SK-N-SH (cell line): Measurements from ENCODE around the gene KCNJ10. TPM values are rescaled to one million over a fixed set of nuclear protein-coding genes. Genes with fewer than 3 reads are reported as not detected.

ENCODE experiments used
- CTCF ChIA-PET: fragments of 300-600, 350-600 bp; formaldehyde crosslinking; extraction: SDS; loops from one replicate; lab custom pipeline; 2021; lab: Yijun Ruan, JAX
- POLR2A ChIA-PET: fragments of 350-600 bp; sonication (Branson Sonifier 250); formaldehyde crosslinking; extraction: SDS; loops from one replicate; lab custom pipeline; 2020; ENCODE audit warnings: antibody characterized with exemption, inconsistent platforms; lab: Yijun Ruan, JAX
- DNase-seq: peaks from one replicate; pipeline ENCODE4 v3.0.0; 2012
- H2AFZ ChIP-seq: fragments of 200-600 bp; sonication (generic); 2 replicates; pipeline ENCODE4 v1.8.1; 2016; ENCODE audit warnings: antibody characterized with exemption, mild to moderate bottlenecking, low read depth
- H3F3A ChIP-seq: fragments of 200-600 bp; sonication (generic); replicated peaks from 2 replicates; pipeline ENCODE3; 2016; ENCODE audit warnings: antibody characterized with exemption, mild to moderate bottlenecking; ENCODE audit not compliant: insufficient read depth
- H3K27ac ChIP-seq, 2 experiments: fragments of 200-500 bp in 1 of 2; fragments of 200-600 bp in 1 of 2; sonication (Bioruptor generic) in 1 of 2; sonication (generic), shearing (Covaris generic) in 1 of 2; 2 replicates each; pipeline versions ENCODE4 v1.5.1 to v1.6.1; 2014 to 2016; ENCODE audit warnings: low read depth in 2 of 2, inconsistent platforms in 1 of 2, low read length in 1 of 2, mild to moderate bottlenecking in 1 of 2, mixed read lengths in 1 of 2
- H3K27me3 ChIP-seq: fragments of 200-600 bp; sonication (generic), shearing (Covaris generic); 2 replicates; pipeline ENCODE4 v1.6.1; 2016; ENCODE audit warnings: mixed run types; ENCODE audit not compliant: insufficient read depth
- H3K36me3 ChIP-seq, 2 experiments: fragments of 200-500 bp in 1 of 2; fragments of 200-600 bp in 1 of 2; sonication (Bioruptor generic) in 1 of 2; sonication (generic) in 1 of 2; replicated peaks in 1 of 2; 2 replicates each; pipeline versions ENCODE3 to v1.5.1; 2014 to 2016; ENCODE audit warnings: low read length in 1 of 2, mild to moderate bottlenecking in 1 of 2; ENCODE audit not compliant: insufficient read depth in 2 of 2, control insufficient read depth in 1 of 2
- H3K4me1 ChIP-seq, 2 experiments: fragments of 200-500 bp in 1 of 2; fragments of 200-600 bp in 1 of 2; sonication (Bioruptor generic) in 1 of 2; sonication (generic), shearing (Covaris generic) in 1 of 2; 2 replicates each; pipeline versions ENCODE4 v1.5.1 to v1.6.1; 2014 to 2016; ENCODE audit warnings: low read depth in 1 of 2, low read length in 1 of 2, mixed run types in 1 of 2; ENCODE audit not compliant: insufficient read depth in 2 of 2, control insufficient read depth in 1 of 2
- H3K4me2 ChIP-seq: fragments of 200-600 bp; sonication (generic), shearing (Covaris generic); 2 replicates; pipeline ENCODE4 v1.6.1; 2017; ENCODE audit warnings: mixed run types
- H3K4me3 ChIP-seq, 2 experiments: fragments of 200-500 bp in 1 of 2; fragments of 200-600 bp in 1 of 2; sonication (Bioruptor generic) in 1 of 2; sonication (generic), shearing (Covaris generic) in 1 of 2; 2 replicates each; pipeline versions ENCODE4 v1.5.1 to v1.8.1; 2014 to 2016; ENCODE audit warnings: low read depth in 2 of 2, inconsistent platforms in 1 of 2, low read length in 1 of 2, mild to moderate bottlenecking in 1 of 2, mixed read lengths in 1 of 2, moderate library complexity in 1 of 2
- H3K79me2 ChIP-seq: fragments of 200-600 bp; sonication (generic); 2 replicates; pipeline ENCODE4 v1.8.1; 2017; ENCODE audit warnings: mild to moderate bottlenecking; ENCODE audit not compliant: insufficient read depth
- H3K9ac ChIP-seq: fragments of 200-600 bp; sonication (generic); 2 replicates; pipeline ENCODE4 v1.6.1; 2017; ENCODE audit warnings: mixed run types
- H3K9me2 ChIP-seq: fragments of 200-600 bp; sonication (generic); 2 replicates; pipeline ENCODE4 v1.6.1; 2017; ENCODE audit warnings: mixed run types
- H3K9me3 ChIP-seq: fragments of 200-600 bp; sonication (generic); 2 replicates; pipeline ENCODE4 v1.6.1; 2017; ENCODE audit warnings: mixed run types, mild to moderate bottlenecking, moderate library complexity
- H4K20me1 ChIP-seq: fragments of 200-600 bp; sonication (generic); 2 replicates; pipeline ENCODE4 v1.6.1; 2017; ENCODE audit warnings: mild to moderate bottlenecking, mixed run types; ENCODE audit not compliant: insufficient read depth
- CTCF ChIP-seq: fragments of 200-600 bp; sonication (generic); IDR thresholded peaks from 2 replicates; pipeline ENCODE4 v1.6.1; 2017; ENCODE audit warnings: antibody characterized with exemption, mild to moderate bottlenecking, moderate library complexity
- FOSL2 ChIP-seq: IDR thresholded peaks from 2 replicates; pipeline ENCODE4 v1.4.0; 2012; ENCODE audit warnings: low read depth, mild to moderate bottlenecking, moderate library complexity, borderline replicate concordance
- FOXJ3 ChIP-seq: sonication (generic); formaldehyde crosslinking; IDR thresholded peaks from 2 replicates; pipeline ENCODE4 v1.5.1; 2020; ENCODE audit warnings: mild to moderate bottlenecking, missing genetic modification reagents
- RXRA ChIP-seq: IDR thresholded peaks from 2 replicates; pipeline ENCODE4 v1.4.0; 2012; ENCODE audit warnings: low read depth, mild to moderate bottlenecking, borderline replicate concordance
- SMC3 ChIP-seq: IDR thresholded peaks from 2 replicates; pipeline ENCODE4 v1.6.1; 2012; ENCODE audit warnings: low read depth, low read length, improper control_type of control experiment
- TEAD4 ChIP-seq: IDR thresholded peaks from 2 replicates; pipeline ENCODE4 v1.4.0; 2012; ENCODE audit warnings: mild to moderate bottlenecking, borderline replicate concordance; ENCODE audit not compliant: insufficient read depth
- USF2 ChIP-seq: fragments of 150-350 bp; IDR thresholded peaks from 2 replicates; pipeline ENCODE4 v1.6.1; 2017; ENCODE audit warnings: antibody characterized with exemption, low read length, low read depth, borderline replicate concordance
- WGBS: methylation state at CpG from one replicate; pipeline ENCODE4 v1.1.6; 2017; ENCODE audit warnings: low lambda C conversion rate; 5-methylcytosine and 5-hydroxymethylcytosine counted together
- polyA plus RNA-seq, 3 experiments: library from polyadenylated mRNA; depleted of rRNA; stranded (reverse); fragments of >200 nt; gene quantifications; 2 replicates each; pipeline ENCODE4 v1.2.3, GENCODE V29; 2012
- TF ChIP-seq, protein P1 (sequence below): IDR thresholded peaks from 2 replicates; pipeline ENCODE4 v1.4.0; 2012; ENCODE audit warnings: low read depth

Gene KCNJ10
- polyA plus RNA-seq, 1 of the 3 experiments (the other 2 are of a cell fraction): not detected

- no peaks in the 10 kb centered on the region for H3F3A ChIP-seq
- H2AFZ ChIP-seq: no peak overlapping the region
- H3K9me3 ChIP-seq: no peaks in the 10 kb centered on the region
- TF ChIP-seq FOXJ3 (CRISPR knock-in tag) (0 out of 2 replicates have a peak, but pooled peaks have one; percentile 27), CTCF (peak; percentile 64), USF2 (no peak), SMC3 (peak; percentile 10; the same call in 1 of the 2 replicates), TEAD4 (no peak), RXRA (no peak)
- TF ChIP-seq, protein P1, sequence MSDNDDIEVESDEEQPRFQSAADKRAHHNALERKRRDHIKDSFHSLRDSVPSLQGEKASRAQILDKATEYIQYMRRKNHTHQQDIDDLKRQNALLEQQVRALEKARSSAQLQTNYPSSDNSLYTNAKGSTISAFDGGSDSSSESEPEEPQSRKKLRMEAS: peak; percentile 53; the same call in 1 of the 2 replicates
- 39% methylated on average over 6 of the region's 6 CpGs for WGBS
- peaks cover 0 to 9% of the 10 kb centered on the region in 2 experiments; a peak in 1 of 4 replicates for H3K4me1 ChIP-seq
- H3K27me3 ChIP-seq: 0 out of 2 replicates have a peak, but pooled peaks cover 3% of the 10 kb centered on the region
- no peak overlapping the region for H3K4me2 ChIP-seq
- no peak overlapping the region for H3K4me3 ChIP-seq
- H3K36me3 ChIP-seq: no peaks in the 10 kb centered on the region
- POLR2A ChIA-PET: interaction anchor here (1.1 kb wide), 1 partner anchor 97 kb away, joined by 3 read pairs; no protein-coding TSS in a partner anchor
- H3K27ac ChIP-seq: no peak overlapping the region
- H4K20me1 ChIP-seq: no peaks in the 10 kb centered on the region
- no peak overlapping the region for H3K9ac ChIP-seq
- peak; percentile 63 for DNase-seq
- H3K79me2 ChIP-seq: no peaks in the 10 kb centered on the region
- H3K9me2 ChIP-seq: no peaks in the 10 kb centered on the region
- CTCF ChIA-PET: interaction anchor here (0.6 to 3.5 kb wide), 21 partner anchors 8 to 194 kb away, joined by 3 to 19 read pairs (median 4); partner anchors contain the start of genes IGSF8 and KCNJ9
Observed at GRCh38 chr1:160108888-160109662, 39.1 kb upstream of the KCNJ10 start.

DNA sequence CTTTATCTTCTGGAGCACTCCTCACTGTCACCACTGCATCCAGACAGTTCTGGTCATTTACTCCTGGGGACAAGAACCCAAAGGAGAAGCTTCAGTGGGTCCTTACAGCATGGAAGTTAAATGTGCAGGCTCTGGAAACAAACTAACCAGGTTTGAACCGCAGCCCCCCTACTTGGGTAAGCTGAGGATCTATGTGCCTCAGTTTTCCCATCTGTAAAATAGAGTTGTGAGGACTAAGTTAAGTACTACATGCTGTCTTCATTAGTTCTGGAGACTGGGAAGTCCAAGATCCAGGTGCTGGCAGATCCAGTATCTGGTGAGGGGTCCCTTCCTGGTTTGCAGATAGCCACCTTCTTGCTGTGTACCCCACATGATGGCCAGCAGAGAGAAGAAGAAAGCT is 37.6 kb upstream of the KCNJ10 start:
- Histone ChIP-seq H3K27ac (no peak overlapping the region), H3K4me2 (no peak overlapping the region), H2AFZ (no peak overlapping the region), H3K9ac (no peak overlapping the region), H3K9me3 (no peaks in the 10 kb centered on the region), H3K4me3 (no peak overlapping the region), H3K9me2 (no peaks in the 10 kb centered on the region), H3K27me3 (0 out of 2 replicates have a peak, but pooled peaks cover 3% of the 10 kb centered on the region), H3K79me2 (no peaks in the 10 kb centered on the region), H4K20me1 (no peaks in the 10 kb centered on the region), H3K36me3 (no peaks in the 10 kb centered on the region), H3F3A (no peaks in the 10 kb centered on the region), H3K4me1 (peaks cover 0 to 9% of the 10 kb centered on the region in 2 experiments; a peak in 1 of 4 replicates)
- ChIA-PET CTCF (interaction anchor here (0.6 to 3.5 kb wide), 7 partner anchors 10 to 164 kb away, joined by 3 to 19 read pairs (median 4); no protein-coding TSS in a partner anchor), POLR2A (no interaction called here)
- DNase-seq: no peak
- no peak for TF ChIP-seq FOSL2
- 23% methylated on average over 1 of the region's 1 CpG for WGBS
